Testis (tissue), 2 donors: ENCODE measurements around the gene TNNT2.

Experiments used
- CTCF ChIP-seq, 3 experiments: fragments of 450-650 bp in 2 of 3; fragments of 200-600 bp in 1 of 3; sonication (generic) in 1 of 3; IDR thresholded peaks; one replicate each; pipeline ENCODE4 v1.5.1; 2016 to 2019; ENCODE audit warnings: antibody characterized with exemption in 3 of 3, mild to moderate bottlenecking in 2 of 3, moderate library complexity in 1 of 3
- POLR2A ChIP-seq: fragments of 450-650 bp; IDR thresholded peaks from one replicate; pipeline ENCODE4 v1.6.1; 2017; ENCODE audit warnings: antibody characterized with exemption, mild to moderate bottlenecking, moderate library complexity

GRCh38 chr1:201411292-201411691 is 33.8 kb upstream of the TNNT2 start:
- TF ChIP-seq CTCF (IDR thresholded peaks at IDR 0.05) (no peak), POLR2A (no peak)
